HFF-Myc (cell line): ENCODE measurements around the gene SAV1.

Experiments used
- DNase-seq: peaks from one replicate; pipeline ENCODE4 v3.0.0-alpha.2; 2011; ENCODE audit warnings: low read depth; ENCODE audit errors: extremely low read depth
- H3K4me3 ChIP-seq: replicated peaks from 2 replicates; pipeline ENCODE4 v1.5.1; 2011; ENCODE audit warnings: low read depth, mild to moderate bottlenecking, control low read depth, low read length
- TF ChIP-seq, protein P1 (sequence below): IDR thresholded peaks from 2 replicates; pipeline ENCODE4 v1.5.1; 2012; ENCODE audit warnings: mild to moderate bottlenecking, low read depth, low read length, control low read depth; ENCODE audit errors: missing control alignments

SAV1 gene

DNA sequence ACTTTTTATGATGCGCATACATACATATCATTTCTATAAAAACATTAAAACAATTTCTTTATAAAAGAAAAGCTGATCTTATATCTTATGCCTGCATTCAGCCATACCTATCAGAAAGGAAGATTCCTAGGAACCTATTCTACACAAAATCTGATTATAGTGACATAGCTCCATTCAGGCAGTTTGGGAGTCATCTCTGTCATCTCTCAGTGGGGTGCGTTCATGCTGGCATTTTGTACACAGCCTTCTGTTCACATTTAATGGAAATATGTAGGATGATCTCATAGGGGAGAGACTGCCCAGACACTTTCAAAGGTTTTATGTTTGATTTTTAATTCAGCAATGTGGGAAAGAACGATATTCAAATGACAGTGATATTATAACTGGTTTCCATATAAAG lies 55.3 kb downstream of the SAV1 start:
- no peak for DNase-seq
- TF ChIP-seq, protein P1, sequence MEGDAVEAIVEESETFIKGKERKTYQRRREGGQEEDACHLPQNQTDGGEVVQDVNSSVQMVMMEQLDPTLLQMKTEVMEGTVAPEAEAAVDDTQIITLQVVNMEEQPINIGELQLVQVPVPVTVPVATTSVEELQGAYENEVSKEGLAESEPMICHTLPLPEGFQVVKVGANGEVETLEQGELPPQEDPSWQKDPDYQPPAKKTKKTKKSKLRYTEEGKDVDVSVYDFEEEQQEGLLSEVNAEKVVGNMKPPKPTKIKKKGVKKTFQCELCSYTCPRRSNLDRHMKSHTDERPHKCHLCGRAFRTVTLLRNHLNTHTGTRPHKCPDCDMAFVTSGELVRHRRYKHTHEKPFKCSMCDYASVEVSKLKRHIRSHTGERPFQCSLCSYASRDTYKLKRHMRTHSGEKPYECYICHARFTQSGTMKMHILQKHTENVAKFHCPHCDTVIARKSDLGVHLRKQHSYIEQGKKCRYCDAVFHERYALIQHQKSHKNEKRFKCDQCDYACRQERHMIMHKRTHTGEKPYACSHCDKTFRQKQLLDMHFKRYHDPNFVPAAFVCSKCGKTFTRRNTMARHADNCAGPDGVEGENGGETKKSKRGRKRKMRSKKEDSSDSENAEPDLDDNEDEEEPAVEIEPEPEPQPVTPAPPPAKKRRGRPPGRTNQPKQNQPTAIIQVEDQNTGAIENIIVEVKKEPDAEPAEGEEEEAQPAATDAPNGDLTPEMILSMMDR: no peak
- H3K4me3 ChIP-seq: no peak overlapping the region

DNA sequence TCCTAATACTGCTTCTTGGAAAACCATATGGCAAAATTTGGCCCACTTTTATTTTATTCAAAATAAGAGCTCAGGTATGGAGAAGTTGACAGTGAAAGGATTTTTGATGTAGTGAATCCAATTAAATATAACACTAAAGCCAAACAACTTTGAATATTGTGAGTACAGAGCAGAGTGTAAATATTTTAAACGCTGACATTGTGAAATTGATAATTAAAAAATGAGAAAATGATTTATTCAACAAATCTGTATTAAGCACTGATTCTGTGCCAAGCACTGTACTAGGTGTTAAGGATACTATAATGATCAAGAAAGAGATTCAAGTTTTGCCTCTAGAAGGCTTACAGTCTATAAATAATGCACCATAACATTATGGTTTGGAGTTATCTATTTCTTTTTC lies 57.6 kb downstream of the SAV1 start:
- TF ChIP-seq, protein P1: no peak
- no peak overlapping the region for H3K4me3 ChIP-seq
- DNase-seq: no peak

DNA sequence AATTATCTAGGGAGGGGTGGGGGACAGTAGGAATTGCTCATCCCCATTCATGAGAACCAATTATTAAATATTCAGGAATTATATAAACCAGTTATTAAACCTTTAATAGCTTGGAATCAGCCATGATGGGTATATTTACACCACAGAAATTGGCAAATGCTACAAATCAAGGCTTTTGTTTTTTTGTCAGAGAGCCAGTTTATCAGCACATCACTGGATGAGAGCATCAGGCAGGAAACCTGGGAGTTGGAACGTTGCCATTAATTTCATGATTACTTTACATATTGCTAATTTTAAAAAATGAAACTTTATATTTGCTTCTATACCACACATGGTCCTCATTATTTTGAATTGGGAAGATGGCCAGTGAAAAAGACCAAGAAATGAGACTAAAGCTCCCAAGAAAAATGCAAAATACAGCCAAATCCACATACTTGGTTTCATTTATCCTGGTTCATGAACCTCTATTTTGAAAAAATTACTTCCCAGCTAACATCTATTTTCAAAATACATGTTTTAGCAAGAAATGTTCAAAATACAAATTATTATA lies 59.7 kb downstream of the SAV1 start:
- TF ChIP-seq, protein P1: no peak
- H3K4me3 ChIP-seq: no peak overlapping the region
- DNase-seq: no peak

DNA sequence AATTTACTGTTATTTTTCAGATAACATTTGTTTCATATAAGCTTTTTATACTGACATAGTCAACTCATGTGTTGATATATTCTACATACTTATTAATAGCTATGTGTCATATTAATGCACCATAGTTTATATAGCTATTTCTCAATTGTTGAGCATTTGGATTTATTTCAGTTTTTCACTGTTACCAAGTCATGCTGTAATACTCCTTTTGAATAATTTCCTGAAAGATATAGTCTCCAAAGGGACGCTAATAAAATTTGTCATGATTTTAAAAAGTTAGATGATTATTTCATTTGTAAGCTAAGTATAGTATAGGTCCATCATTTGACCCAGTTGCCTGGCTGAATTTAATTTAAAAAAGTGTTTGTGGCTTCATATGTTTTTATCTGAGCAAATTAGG lies 60.3 kb downstream of the SAV1 start:
- no peak for DNase-seq
- TF ChIP-seq, protein P1: no peak
- H3K4me3 ChIP-seq: no peak overlapping the region

DNA sequence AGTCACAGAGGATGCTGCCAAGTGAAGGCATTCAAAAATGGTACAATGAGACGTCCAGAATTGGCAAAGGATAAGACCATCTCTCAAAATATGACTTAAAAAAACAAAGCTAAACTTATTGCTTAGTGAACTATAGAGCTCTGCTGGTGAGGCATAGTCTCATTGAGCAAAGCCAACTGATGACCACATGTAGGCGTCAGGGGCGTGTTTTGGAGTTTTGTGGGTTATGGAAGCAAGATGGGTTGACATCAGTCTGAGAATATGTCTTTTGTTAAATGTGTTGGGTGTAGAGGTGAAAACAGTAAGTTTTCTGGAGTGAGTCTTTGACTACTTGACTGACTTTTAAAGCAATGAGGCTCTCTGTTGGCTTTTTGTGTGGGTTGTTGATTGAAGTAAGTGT lies 60.9 kb downstream of the SAV1 start:
- TF ChIP-seq, protein P1: no peak
- DNase-seq: no peak
- H3K4me3 ChIP-seq: no peak overlapping the region

DNA sequence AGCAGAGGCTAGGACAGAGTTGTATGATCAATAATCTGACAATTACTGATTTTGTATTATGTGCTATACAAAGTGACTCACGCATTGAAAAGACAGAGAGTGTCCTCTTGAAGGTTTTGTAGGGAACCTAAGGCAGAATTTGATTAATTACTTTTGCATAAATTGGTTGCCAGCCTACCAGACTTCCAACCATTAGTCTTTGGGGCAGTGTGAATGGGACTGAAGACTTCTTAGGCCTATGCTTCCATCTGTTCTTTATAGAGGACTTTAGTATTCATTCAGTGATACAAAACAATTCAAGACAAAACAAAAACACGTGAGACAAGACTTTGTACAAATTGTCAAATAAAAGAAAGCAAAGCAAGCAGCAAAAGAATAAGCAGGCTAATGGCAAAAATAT lies 61.6 kb downstream of the SAV1 start:
- no peak overlapping the region for H3K4me3 ChIP-seq
- DNase-seq: no peak
- TF ChIP-seq, protein P1: no peak

DNA sequence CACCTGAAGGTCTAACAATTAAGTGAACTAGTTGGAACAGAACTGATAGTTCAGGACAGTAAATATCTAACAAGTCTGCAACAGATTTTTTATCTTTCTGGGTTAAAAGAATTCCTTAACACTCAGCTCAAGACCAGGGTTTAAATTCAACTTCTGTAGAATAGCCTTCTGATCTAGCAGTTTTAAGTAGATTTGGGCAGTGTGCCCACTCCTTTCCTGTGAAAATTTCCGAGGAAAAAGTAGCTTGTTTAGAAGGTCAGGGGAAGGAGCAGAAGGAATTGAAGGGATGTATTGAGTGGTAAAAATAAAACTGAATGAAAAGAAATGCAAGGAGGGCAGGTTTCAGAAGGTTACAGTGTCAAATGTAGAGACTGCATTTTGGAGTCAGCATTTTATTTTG lies 62.3 kb downstream of the SAV1 start:
- DNase-seq: no peak
- no peak overlapping the region for H3K4me3 ChIP-seq
- TF ChIP-seq, protein P1: no peak
